ENCODE results near the gene MYMX.
"Not testable (repeated sequence)": the region's sequence is repeated elsewhere in the genome, so short reads cannot be mapped to it uniquely, and the experiment has no call there.

Gene MYMX

GRCh38 chr6:44228433-44228832 is 11.7 kb downstream of the MYMX start:
- no peak for TF ChIP-seq TAF1 (IDR thresholded peaks at IDR 0.05; ENCODE audit: borderline replicate concordance, low read depth, low read length)
- TF ChIP-seq POLR2A (IDR thresholded peaks at IDR 0.05; ENCODE audit: low read depth, low read length) = no peak
- TF ChIP-seq POLR2AphosphoS5 (IDR thresholded peaks at IDR 0.05; ENCODE audit: low read depth, low read length) = no peak
- DNase-seq (ENCODE audit: insufficient read length) (no peak), FAIRE-seq (no peak)

- FAIRE-seq (no peak), DNase-seq (ENCODE audit: insufficient read length) (no peak)
- TF ChIP-seq POLR2A (IDR thresholded peaks at IDR 0.05; ENCODE audit: low read depth, low read length) (no peak), TAF1 (IDR thresholded peaks at IDR 0.05; ENCODE audit: borderline replicate concordance, low read depth, low read length) (no peak), POLR2AphosphoS5 (IDR thresholded peaks at IDR 0.05; ENCODE audit: low read depth, low read length) (no peak)
These were observed 12.1 kb downstream of the MYMX start for GRCh38 chr6:44228836-44229235.

- DNase-seq (ENCODE audit: insufficient read length) (no peak), FAIRE-seq (no peak)
- TF ChIP-seq POLR2A (IDR thresholded peaks at IDR 0.05; ENCODE audit: low read depth, low read length) = no peak
- TF ChIP-seq POLR2AphosphoS5 (IDR thresholded peaks at IDR 0.05; ENCODE audit: low read depth, low read length) = no peak
- TF ChIP-seq TAF1 (IDR thresholded peaks at IDR 0.05; ENCODE audit: borderline replicate concordance, low read depth, low read length) = no peak
These were observed 12.8 kb downstream of the MYMX start for GRCh38 chr6:44229376-44230033.

- DNase-seq (ENCODE audit: insufficient read length) (no peak), FAIRE-seq (no peak)
- TF ChIP-seq TAF1 (IDR thresholded peaks at IDR 0.05; ENCODE audit: borderline replicate concordance, low read depth, low read length) = no peak
- TF ChIP-seq POLR2A (IDR thresholded peaks at IDR 0.05; ENCODE audit: low read depth, low read length) = no peak
- no peak for TF ChIP-seq POLR2AphosphoS5 (IDR thresholded peaks at IDR 0.05; ENCODE audit: low read depth, low read length)
These were observed 13.4 kb downstream of the MYMX start for GRCh38 chr6:44230034-44230675.

- FAIRE-seq; DNase-seq (ENCODE audit: insufficient read length): not testable (repeated sequence)
These were observed 14.7 kb downstream of the MYMX start for GRCh38 chr6:44231426-44231825.

- DNase-seq (ENCODE audit: insufficient read length) (no peak), FAIRE-seq (no peak)
- TF ChIP-seq POLR2AphosphoS5 (IDR thresholded peaks at IDR 0.05; ENCODE audit: low read depth, low read length) = no peak
- TF ChIP-seq TAF1 (IDR thresholded peaks at IDR 0.05; ENCODE audit: borderline replicate concordance, low read depth, low read length) = no peak
These were observed 16.2 kb downstream of the MYMX start for GRCh38 chr6:44232676-44233566.

- FAIRE-seq = no peak
These were observed 16.9 kb downstream of the MYMX start for GRCh38 chr6:44233567-44234100.

GRCh38 chr6:44234101-44235025 is 17.6 kb downstream of the MYMX start:
- no peak for DNase-seq (ENCODE audit: insufficient read length)
- TF ChIP-seq POLR2AphosphoS5 (IDR thresholded peaks at IDR 0.05; ENCODE audit: low read depth, low read length) = no peak
- no peak for TF ChIP-seq POLR2A (IDR thresholded peaks at IDR 0.05; ENCODE audit: low read depth, low read length)
- no peak for TF ChIP-seq TAF1 (IDR thresholded peaks at IDR 0.05; ENCODE audit: borderline replicate concordance, low read depth, low read length)
- FAIRE-seq = peak; percentile 30

More at GRCh38 chr6:44233567-44234100, 16.9 kb downstream of the MYMX start:
- TF ChIP-seq POLR2AphosphoS5 (IDR thresholded peaks at IDR 0.05; ENCODE audit: low read depth, low read length) = no peak
- no peak for TF ChIP-seq TAF1 (IDR thresholded peaks at IDR 0.05; ENCODE audit: borderline replicate concordance, low read depth, low read length)
- TF ChIP-seq POLR2A (IDR thresholded peaks at IDR 0.05; ENCODE audit: low read depth, low read length) = no peak
- no peak for DNase-seq (ENCODE audit: insufficient read length)

- FAIRE-seq (no peak), DNase-seq (ENCODE audit: insufficient read length) (no peak)
- no peak for TF ChIP-seq POLR2A (IDR thresholded peaks at IDR 0.05; ENCODE audit: low read depth, low read length)
- TF ChIP-seq TAF1 (IDR thresholded peaks at IDR 0.05; ENCODE audit: borderline replicate concordance, low read depth, low read length) = no peak
- no peak for TF ChIP-seq POLR2AphosphoS5 (IDR thresholded peaks at IDR 0.05; ENCODE audit: low read depth, low read length)
These were observed 18.5 kb downstream of the MYMX start for GRCh38 chr6:44235269-44235668.

- DNase-seq (ENCODE audit: insufficient read length) (no peak), FAIRE-seq (no peak)
- TF ChIP-seq POLR2A (IDR thresholded peaks at IDR 0.05; ENCODE audit: low read depth, low read length) (no peak), POLR2AphosphoS5 (IDR thresholded peaks at IDR 0.05; ENCODE audit: low read depth, low read length) (no peak), TAF1 (IDR thresholded peaks at IDR 0.05; ENCODE audit: borderline replicate concordance, low read depth, low read length) (no peak)
These were observed 19.3 kb downstream of the MYMX start for GRCh38 chr6:44235891-44236516.

Data from GM12892 (cell line).